Activated naive CD4-positive, alpha-beta T cell treated with anti-CD3 and anti-CD28 coated beads for 36 hours (primary cell): ENCODE results near the gene SLC6A13. TPM values are rescaled to one million over a fixed set of nuclear protein-coding genes. Genes with fewer than 3 reads are reported as not detected.

Experiments used
- CTCF ChIA-PET: fragments of 350-600 bp; sonication (Branson Sonifier 250); formaldehyde crosslinking; loops from one replicate; lab custom pipeline; 2021; ENCODE audit warnings: antibody characterized with exemption; lab: Charles Lee
- DNase-seq: peaks from one replicate; pipeline ENCODE4 v3.0.0-alpha.2; 2020
- H3K27ac Mint-ChIP-seq: one replicate; pipeline ENCODE4 v1.8.0; 2021; ENCODE audit warnings: mild to moderate bottlenecking, mixed read lengths
- H3K27me3 Mint-ChIP-seq: one replicate; pipeline ENCODE4 v1.8.0; 2021; ENCODE audit warnings: low read depth, mixed read lengths
- H3K36me3 Mint-ChIP-seq: one replicate; pipeline ENCODE4 v1.8.0; 2021; ENCODE audit warnings: low read depth, mixed read lengths
- H3K4me1 Mint-ChIP-seq: one replicate; pipeline ENCODE4 v1.8.0; 2021; ENCODE audit warnings: low read depth, mixed read lengths
- H3K4me3 Mint-ChIP-seq: one replicate; pipeline ENCODE4 v1.8.0; 2021; ENCODE audit warnings: mild to moderate bottlenecking, moderate library complexity, mixed read lengths
- H3K9me3 Mint-ChIP-seq: one replicate; pipeline ENCODE4 v1.8.0; 2021; ENCODE audit warnings: mixed read lengths
- intact Hi-C: fragments of 100-400 bp; cut with micrococcal nuclease; formaldehyde crosslinking; loops from one replicate; pipeline ENCODE4 v1.15.1; 2023
- total RNA-seq, 2 experiments: library from RNA; stranded (reverse); gene quantifications; one replicate each; pipeline ENCODE4 v1.2.3, GENCODE V29; 2021

Gene SLC6A13
- total RNA-seq, 2 experiments from 2014 or later, result not detected

- Mint-ChIP-seq H3K27me3 (peaks cover 39% of the 10 kb centered on the region), H3K4me3 (no peak overlapping the region), H3K9me3 (no peaks in the 10 kb centered on the region), H3K4me1 (peaks cover 2% of the 10 kb centered on the region), H3K36me3 (no peaks in the 10 kb centered on the region), H3K27ac (no peak overlapping the region)
- intact Hi-C loops, result no loop called here
- DNase-seq, result no peak
- CTCF ChIA-PET, result no interaction called here
Measured at GRCh38 chr12:210277-211141, 52.1 kb downstream of the SLC6A13 start.

- Mint-ChIP-seq H3K27me3 (peaks cover 43% of the 10 kb centered on the region), H3K4me1 (peaks cover 2% of the 10 kb centered on the region), H3K36me3 (no peaks in the 10 kb centered on the region), H3K4me3 (no peak overlapping the region), H3K9me3 (no peaks in the 10 kb centered on the region), H3K27ac (no peak overlapping the region)
- DNase-seq, result no peak
- CTCF ChIA-PET, result no interaction called here
- intact Hi-C loops, result no loop called here
Measured at GRCh38 chr12:209851-210250, 52.8 kb downstream of the SLC6A13 start.

GRCh38 chr12:209246-209645, 53.4 kb downstream of the SLC6A13 start:
- CTCF ChIA-PET, result no interaction called here
- no peak for DNase-seq
- H3K27me3 Mint-ChIP-seq, result peaks cover 49% of the 10 kb centered on the region
- no peaks in the 10 kb centered on the region for H3K36me3 Mint-ChIP-seq
- H3K9me3 Mint-ChIP-seq, result no peaks in the 10 kb centered on the region
- H3K4me3 Mint-ChIP-seq, result no peak overlapping the region
- H3K4me1 Mint-ChIP-seq, result peaks cover 2% of the 10 kb centered on the region
- intact Hi-C loops, result no loop called here
- no peak overlapping the region for H3K27ac Mint-ChIP-seq

- DNase-seq, result no peak
- Mint-ChIP-seq H3K27ac (no peak overlapping the region), H3K4me3 (no peak overlapping the region), H3K9me3 (no peaks in the 10 kb centered on the region), H3K4me1 (peaks cover 2% of the 10 kb centered on the region), H3K27me3 (peaks cover 51% of the 10 kb centered on the region), H3K36me3 (no peaks in the 10 kb centered on the region)
- intact Hi-C loops, result no loop called here
- CTCF ChIA-PET, result no interaction called here
Measured at GRCh38 chr12:208813-209212, 53.8 kb downstream of the SLC6A13 start.

- peaks cover 2% of the 10 kb centered on the region for H3K4me1 Mint-ChIP-seq
- H3K27me3 Mint-ChIP-seq, result peaks cover 45% of the 10 kb centered on the region
- intact Hi-C loops, result no loop called here
- CTCF ChIA-PET, result no interaction called here
- no peak overlapping the region for H3K27ac Mint-ChIP-seq
- no peaks in the 10 kb centered on the region for H3K9me3 Mint-ChIP-seq
- no peaks in the 10 kb centered on the region for H3K36me3 Mint-ChIP-seq
- no peak for DNase-seq
- no peak overlapping the region for H3K4me3 Mint-ChIP-seq
Measured at GRCh38 chr12:207804-208203, 54.8 kb downstream of the SLC6A13 start.

- CTCF ChIA-PET, result no interaction called here
- peaks cover 2% of the 10 kb centered on the region for H3K4me1 Mint-ChIP-seq
- peaks cover 47% of the 10 kb centered on the region for H3K27me3 Mint-ChIP-seq
- no peak for DNase-seq
- H3K9me3 Mint-ChIP-seq, result no peaks in the 10 kb centered on the region
- no peak overlapping the region for H3K4me3 Mint-ChIP-seq
- intact Hi-C loops, result no loop called here
- H3K36me3 Mint-ChIP-seq, result no peaks in the 10 kb centered on the region
- H3K27ac Mint-ChIP-seq, result no peak overlapping the region
Measured at GRCh38 chr12:206746-207440, 55.7 kb downstream of the SLC6A13 start.

GRCh38 chr12:205026-205425, 57.6 kb downstream of the SLC6A13 start:
- H3K27ac Mint-ChIP-seq, result no peak overlapping the region
- no peak overlapping the region for H3K4me3 Mint-ChIP-seq
- H3K36me3 Mint-ChIP-seq, result no peaks in the 10 kb centered on the region
- no peaks in the 10 kb centered on the region for H3K9me3 Mint-ChIP-seq
- DNase-seq, result no peak
- intact Hi-C loops, result no loop called here
- peaks cover 54% of the 10 kb centered on the region for H3K27me3 Mint-ChIP-seq
- CTCF ChIA-PET, result no interaction called here
- H3K4me1 Mint-ChIP-seq, result peaks cover 2% of the 10 kb centered on the region

GRCh38 chr12:204261-204678, 58.4 kb downstream of the SLC6A13 start:
- H3K4me1 Mint-ChIP-seq, result peaks cover 2% of the 10 kb centered on the region
- CTCF ChIA-PET, result no interaction called here
- no peak for DNase-seq
- intact Hi-C loops, result no loop called here
- peaks cover 57% of the 10 kb centered on the region for H3K27me3 Mint-ChIP-seq
- no peak overlapping the region for H3K27ac Mint-ChIP-seq
- H3K36me3 Mint-ChIP-seq, result no peaks in the 10 kb centered on the region
- no peaks in the 10 kb centered on the region for H3K9me3 Mint-ChIP-seq
- H3K4me3 Mint-ChIP-seq, result no peak overlapping the region

GRCh38 chr12:203462-204260, 59.0 kb downstream of the SLC6A13 start:
- Mint-ChIP-seq H3K4me3 (no peak overlapping the region), H3K4me1 (peaks cover 2% of the 10 kb centered on the region), H3K27me3 (peaks cover 52% of the 10 kb centered on the region), H3K36me3 (no peaks in the 10 kb centered on the region), H3K9me3 (no peaks in the 10 kb centered on the region), H3K27ac (no peak overlapping the region)
- DNase-seq, result no peak
- intact Hi-C loops, result no loop called here
- CTCF ChIA-PET, result interaction anchor here (0.6 kb wide), 1 partner anchor 14 kb away, joined by 3 read pairs; no protein-coding TSS in a partner anchor

- H3K27me3 Mint-ChIP-seq, result peaks cover 51% of the 10 kb centered on the region
- intact Hi-C loops, result no loop called here
- H3K27ac Mint-ChIP-seq, result no peak overlapping the region
- H3K4me1 Mint-ChIP-seq, result peaks cover 2% of the 10 kb centered on the region
- no peaks in the 10 kb centered on the region for H3K36me3 Mint-ChIP-seq
- H3K4me3 Mint-ChIP-seq, result no peak overlapping the region
- H3K9me3 Mint-ChIP-seq, result no peaks in the 10 kb centered on the region
- no peak for DNase-seq
- CTCF ChIA-PET, result interaction anchor here (0.6 kb wide), 2 partner anchors 13 to 52 kb away, joined by 3 read pairs; no protein-coding TSS in a partner anchor
Measured at GRCh38 chr12:203074-203461, 59.6 kb downstream of the SLC6A13 start.

GRCh38 chr12:202081-202731, 60.4 kb downstream of the SLC6A13 start:
- no peak overlapping the region for H3K27ac Mint-ChIP-seq
- no peaks in the 10 kb centered on the region for H3K36me3 Mint-ChIP-seq
- intact Hi-C loops, result no loop called here
- H3K27me3 Mint-ChIP-seq, result peaks cover 47% of the 10 kb centered on the region
- no peak for DNase-seq
- H3K4me3 Mint-ChIP-seq, result no peak overlapping the region
- peaks cover 2% of the 10 kb centered on the region for H3K4me1 Mint-ChIP-seq
- CTCF ChIA-PET, result interaction anchor here (0.6 kb wide), 1 partner anchor 53 kb away, joined by 3 read pairs; no protein-coding TSS in a partner anchor
- no peaks in the 10 kb centered on the region for H3K9me3 Mint-ChIP-seq

- Mint-ChIP-seq H3K4me1 (peaks cover 2% of the 10 kb centered on the region), H3K27me3 (peaks cover 45% of the 10 kb centered on the region), H3K27ac (no peak overlapping the region), H3K9me3 (no peaks in the 10 kb centered on the region), H3K4me3 (no peak overlapping the region), H3K36me3 (no peaks in the 10 kb centered on the region)
- intact Hi-C loops, result no loop called here
- no peak for DNase-seq
- CTCF ChIA-PET, result no interaction called here
Measured at GRCh38 chr12:201361-201760, 61.3 kb downstream of the SLC6A13 start.
